AG04450 (cell line): Measurements from ENCODE around the gene UNC79. TPM values are rescaled to one million over a fixed set of nuclear protein-coding genes. Genes with fewer than 3 reads are reported as not detected.

ENCODE experiments used
- CTCF ChIA-PET: fragments of 300-600, 350-600 bp; formaldehyde crosslinking; extraction: SDS; loops from one replicate; lab custom pipeline; 2022; ENCODE audit warnings: antibody characterized with exemption, inconsistent platforms; lab: Charles Lee
- POLR2A ChIA-PET: fragments of 350-600 bp; formaldehyde crosslinking; extraction: SDS; loops from one replicate; lab custom pipeline; 2021; ENCODE audit warnings: antibody characterized with exemption, inconsistent platforms; lab: Yijun Ruan, JAX
- DNase-seq: peaks from one replicate; pipeline ENCODE4 v3.0.0-alpha.2; 2011; ENCODE audit warnings: low read depth, low spot score
- H3K27ac ChIP-seq: one replicate; pipeline ENCODE4 v1.5.1; 2012; ENCODE audit warnings: low read depth, low read length, control low read depth
- H3K27me3 ChIP-seq: one replicate; pipeline ENCODE4 v1.6.0; 2012; ENCODE audit warnings: low read length; ENCODE audit not compliant: control insufficient read depth, insufficient read depth
- H3K4me3 ChIP-seq: 2 replicates; pipeline ENCODE4 v1.5.1; 2011; ENCODE audit warnings: mild to moderate bottlenecking, low read depth, low read length, control low read depth
- H3K9me3 ChIP-seq: 2 replicates; pipeline ENCODE4 v1.5.1; 2012; ENCODE audit warnings: low read length; ENCODE audit not compliant: control insufficient read depth, insufficient read depth
- polyA plus RNA-seq: library from polyadenylated mRNA; depleted of rRNA; stranded (reverse); fragments of >200 nt; gene quantifications from 2 replicates; pipeline ENCODE4 v1.2.3, GENCODE V29; 2011
- TF ChIP-seq, protein P1 (sequence below): IDR thresholded peaks from 2 replicates; pipeline ENCODE4 v1.5.1; 2011; ENCODE audit warnings: low read depth, low read length, control low read depth, inconsistent platforms

UNC79 gene
- polyA plus RNA-seq, 1 experiment = 0.02 TPM

DNA sequence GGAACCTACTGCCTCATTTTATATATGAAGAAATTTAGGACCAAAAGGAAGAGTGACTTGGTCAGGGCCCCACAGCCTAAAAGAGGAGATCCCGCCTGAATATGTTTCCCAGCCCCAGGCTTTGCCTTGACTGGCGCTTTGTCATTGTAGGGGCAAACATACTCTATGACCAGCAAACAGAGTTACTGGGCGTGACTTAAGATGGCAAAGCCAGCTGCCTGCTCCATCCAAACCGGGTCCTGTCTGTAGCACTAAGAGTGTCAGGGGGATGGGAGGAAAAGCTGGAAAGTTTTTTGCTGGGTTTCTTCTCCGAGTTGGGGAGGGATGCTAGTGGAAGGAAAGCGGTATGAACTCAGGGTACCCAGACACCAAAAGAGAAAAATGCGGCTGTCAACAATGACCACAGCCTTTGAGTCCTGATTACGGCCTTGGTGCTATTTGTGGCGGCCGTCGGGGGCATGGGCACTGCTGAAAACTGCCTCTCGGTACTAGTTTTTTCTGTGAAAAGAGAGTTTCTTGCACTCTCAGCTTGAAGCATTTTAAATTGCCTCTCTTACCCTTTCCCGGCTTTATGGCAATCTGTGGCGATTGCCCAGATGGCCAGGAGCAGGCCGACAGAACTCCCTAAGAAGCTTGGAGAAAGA lies 274.9 kb downstream of the UNC79 start:
- Histone ChIP-seq H3K27me3 (no peaks in the 10 kb centered on the region), H3K27ac (no peak overlapping the region), H3K9me3 (no peaks in the 10 kb centered on the region), H3K4me3 (no peak overlapping the region)
- TF ChIP-seq, protein P1, sequence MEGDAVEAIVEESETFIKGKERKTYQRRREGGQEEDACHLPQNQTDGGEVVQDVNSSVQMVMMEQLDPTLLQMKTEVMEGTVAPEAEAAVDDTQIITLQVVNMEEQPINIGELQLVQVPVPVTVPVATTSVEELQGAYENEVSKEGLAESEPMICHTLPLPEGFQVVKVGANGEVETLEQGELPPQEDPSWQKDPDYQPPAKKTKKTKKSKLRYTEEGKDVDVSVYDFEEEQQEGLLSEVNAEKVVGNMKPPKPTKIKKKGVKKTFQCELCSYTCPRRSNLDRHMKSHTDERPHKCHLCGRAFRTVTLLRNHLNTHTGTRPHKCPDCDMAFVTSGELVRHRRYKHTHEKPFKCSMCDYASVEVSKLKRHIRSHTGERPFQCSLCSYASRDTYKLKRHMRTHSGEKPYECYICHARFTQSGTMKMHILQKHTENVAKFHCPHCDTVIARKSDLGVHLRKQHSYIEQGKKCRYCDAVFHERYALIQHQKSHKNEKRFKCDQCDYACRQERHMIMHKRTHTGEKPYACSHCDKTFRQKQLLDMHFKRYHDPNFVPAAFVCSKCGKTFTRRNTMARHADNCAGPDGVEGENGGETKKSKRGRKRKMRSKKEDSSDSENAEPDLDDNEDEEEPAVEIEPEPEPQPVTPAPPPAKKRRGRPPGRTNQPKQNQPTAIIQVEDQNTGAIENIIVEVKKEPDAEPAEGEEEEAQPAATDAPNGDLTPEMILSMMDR = no peak
- ChIA-PET CTCF (no interaction called here), POLR2A (no interaction called here)
- DNase-seq = no peak

GRCh38 chr14:93706360-93706955 lies 275.7 kb downstream of the UNC79 start:
- no peaks in the 10 kb centered on the region for H3K9me3 ChIP-seq
- H3K27ac ChIP-seq = no peak overlapping the region
- no peaks in the 10 kb centered on the region for H3K27me3 ChIP-seq
- POLR2A ChIA-PET = no interaction called here
- TF ChIP-seq, protein P1 = no peak
- CTCF ChIA-PET = no interaction called here
- H3K4me3 ChIP-seq = no peak overlapping the region
- no peak for DNase-seq

- ChIA-PET CTCF (no interaction called here), POLR2A (no interaction called here)
- no peaks in the 10 kb centered on the region for H3K9me3 ChIP-seq
- DNase-seq = no peak
- H3K4me3 ChIP-seq = no peak overlapping the region
- TF ChIP-seq, protein P1 = no peak
- H3K27me3 ChIP-seq = no peaks in the 10 kb centered on the region
- H3K27ac ChIP-seq = no peak overlapping the region
These were observed 276.7 kb downstream of the UNC79 start for GRCh38 chr14:93707475-93707874.

DNA sequence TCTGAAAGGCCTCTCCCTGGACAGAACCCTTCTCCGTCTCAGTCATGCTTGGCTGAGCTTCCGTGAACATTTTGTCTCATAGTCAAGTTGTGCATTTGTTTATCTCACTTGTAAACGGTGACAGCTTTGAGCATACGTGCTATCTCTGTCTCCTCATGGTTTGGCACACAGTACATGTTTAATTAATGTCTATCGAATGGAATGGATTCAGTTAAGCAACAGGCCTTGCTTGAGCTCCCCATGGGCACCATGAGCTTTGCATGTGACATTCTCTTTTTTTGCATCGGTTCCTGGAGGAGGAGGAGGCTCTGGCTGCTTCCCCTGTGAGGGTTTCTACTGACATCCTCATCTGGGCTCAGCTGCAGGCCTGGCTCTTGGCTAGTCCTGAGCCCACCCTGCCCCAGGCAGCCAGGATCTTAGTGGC lies 277.6 kb downstream of the UNC79 start:
- DNase-seq = no peak
- POLR2A ChIA-PET = no interaction called here
- H3K27me3 ChIP-seq = no peaks in the 10 kb centered on the region
- H3K9me3 ChIP-seq = no peaks in the 10 kb centered on the region; the same call in 1 of the 2 replicates
- H3K27ac ChIP-seq = no peak overlapping the region
- H3K4me3 ChIP-seq = no peak overlapping the region
- TF ChIP-seq, protein P1 = no peak
- CTCF ChIA-PET = no interaction called here

DNA sequence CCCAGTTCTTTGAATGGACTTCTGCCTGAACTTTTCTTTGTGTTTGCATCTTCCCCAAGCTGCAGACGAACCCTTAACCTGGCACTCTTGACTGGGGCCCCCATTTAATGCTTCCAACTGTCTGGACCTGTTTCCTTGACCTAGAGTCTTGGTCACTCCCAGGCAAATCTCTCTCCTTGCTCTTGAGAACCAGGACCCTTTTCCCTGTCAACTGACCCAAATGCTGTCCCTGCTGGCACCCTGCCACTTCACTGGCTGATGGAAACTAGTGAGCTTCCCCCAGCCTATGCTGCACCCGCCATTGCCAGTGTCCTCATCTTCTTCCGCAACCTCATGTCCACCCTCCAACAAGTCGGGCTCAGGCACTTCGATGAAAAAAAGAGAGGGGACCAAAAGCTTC lies 278.1 kb downstream of the UNC79 start:
- H3K27me3 ChIP-seq = no peaks in the 10 kb centered on the region
- ChIA-PET POLR2A (no interaction called here), CTCF (no interaction called here)
- TF ChIP-seq, protein P1 = no peak
- DNase-seq = no peak
- H3K27ac ChIP-seq = no peak overlapping the region
- no peaks in the 10 kb centered on the region; the same call in 1 of the 2 replicates for H3K9me3 ChIP-seq
- no peak overlapping the region for H3K4me3 ChIP-seq
